ENCODE measurements around the gene MSRB3. TPM values are rescaled to one million over a fixed set of nuclear protein-coding genes. Genes with fewer than 3 reads are reported as not detected.
A peak's percentile ranks its signal among the peaks of the same experiment; 100 is the strongest.

The MSRB3 gene
- total and polyA plus RNA-seq, 4 donors, result 9.9 to 24.0 (median 15.3) TPM

DNA sequence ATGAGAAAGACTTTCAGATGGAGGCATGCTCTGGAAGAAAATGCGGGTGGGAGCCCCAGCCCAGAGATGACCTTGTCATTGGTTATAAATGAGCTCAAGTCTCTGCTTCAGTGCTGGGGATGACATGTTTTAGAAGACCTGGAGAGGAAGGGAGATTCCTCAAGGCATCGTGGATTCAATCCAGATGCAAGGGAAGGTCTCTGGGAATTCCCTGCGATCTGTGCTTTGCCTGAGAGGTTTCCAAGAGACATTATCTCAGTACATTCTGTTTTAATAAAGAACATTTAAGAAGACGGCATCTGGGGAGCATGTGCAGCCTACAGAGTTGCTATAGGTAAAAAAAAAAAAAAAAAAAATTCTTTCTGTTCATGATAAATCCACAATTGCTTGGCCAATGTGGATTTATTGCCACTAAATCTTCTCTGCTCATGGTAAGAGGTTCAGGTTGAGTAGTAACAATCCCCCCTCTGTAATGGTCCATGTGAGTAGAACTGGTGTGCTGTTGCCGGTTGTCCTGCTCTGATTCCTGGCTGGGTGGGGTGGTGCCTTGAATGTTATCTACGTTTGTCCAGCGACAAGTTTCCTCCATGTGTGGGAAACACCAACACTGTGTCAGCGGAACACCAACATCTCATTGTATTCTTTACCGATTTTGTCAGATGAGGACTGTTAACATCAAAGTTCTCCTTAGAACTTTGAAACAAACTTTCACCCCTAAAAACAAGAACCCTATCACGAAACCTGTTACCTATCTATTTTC lies 230.0 kb downstream of the MSRB3 start:
- Histone ChIP-seq H3K36me3 (ENCODE audit: control insufficient read depth, insufficient read depth, low read length) (no peaks in the 10 kb centered on the region), H3K27ac (ENCODE audit: low read depth, low read length) (no peak overlapping the region), H3K9me3 (ENCODE audit: control insufficient read depth, insufficient read depth, low read length) (no peaks in the 10 kb centered on the region), H3K4me3 (ENCODE audit: low read depth, low read length) (no peak overlapping the region), H3K27me3 (ENCODE audit: control insufficient read depth, insufficient read depth, low read length) (peaks cover 5% of the 10 kb centered on the region), H3K4me1 (ENCODE audit: control insufficient read depth, insufficient read depth, low read length) (peaks cover 32% of the 10 kb centered on the region)
- WGBS (ENCODE audit: insufficient coverage), result 96% methylated on average over 5 of the region's 10 CpGs
- DNase-seq (ENCODE audit: low read depth in 4 of 6, low spot score in 6 of 6), result no peak

DNA sequence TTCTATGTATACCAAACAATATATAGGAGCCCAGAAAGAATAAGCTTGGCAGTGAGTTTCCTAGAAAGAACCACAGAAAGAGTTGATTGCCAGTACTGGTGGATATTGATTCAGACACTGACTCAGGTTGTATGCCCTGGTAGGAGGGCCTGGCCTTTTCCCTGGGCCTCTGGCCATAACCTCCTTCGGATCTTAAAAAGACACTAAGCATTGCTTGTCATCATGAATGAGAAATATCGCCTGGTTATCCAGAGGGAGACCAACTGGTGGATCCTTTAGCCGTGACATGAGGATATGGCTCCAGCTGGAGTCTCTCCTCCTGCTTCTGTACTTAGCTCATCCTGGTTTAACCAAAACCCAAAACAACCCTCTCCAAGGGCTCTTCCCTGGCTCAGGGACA lies 231.5 kb downstream of the MSRB3 start:
- 38% methylated on average over 3 of the region's 3 CpGs for WGBS (ENCODE audit: insufficient coverage)
- H3K9me3 ChIP-seq (ENCODE audit: control insufficient read depth, insufficient read depth, low read length), result no peaks in the 10 kb centered on the region
- no peak for DNase-seq (ENCODE audit: low read depth in 4 of 6, low spot score in 6 of 6)
- H3K4me3 ChIP-seq (ENCODE audit: low read depth, low read length), result no peak overlapping the region
- peaks cover 5% of the 10 kb centered on the region for H3K27me3 ChIP-seq (ENCODE audit: control insufficient read depth, insufficient read depth, low read length)
- peaks cover 32% of the 10 kb centered on the region for H3K4me1 ChIP-seq (ENCODE audit: control insufficient read depth, insufficient read depth, low read length)
- H3K36me3 ChIP-seq (ENCODE audit: control insufficient read depth, insufficient read depth, low read length), result no peaks in the 10 kb centered on the region
- H3K27ac ChIP-seq (ENCODE audit: low read depth, low read length), result no peak overlapping the region

DNA sequence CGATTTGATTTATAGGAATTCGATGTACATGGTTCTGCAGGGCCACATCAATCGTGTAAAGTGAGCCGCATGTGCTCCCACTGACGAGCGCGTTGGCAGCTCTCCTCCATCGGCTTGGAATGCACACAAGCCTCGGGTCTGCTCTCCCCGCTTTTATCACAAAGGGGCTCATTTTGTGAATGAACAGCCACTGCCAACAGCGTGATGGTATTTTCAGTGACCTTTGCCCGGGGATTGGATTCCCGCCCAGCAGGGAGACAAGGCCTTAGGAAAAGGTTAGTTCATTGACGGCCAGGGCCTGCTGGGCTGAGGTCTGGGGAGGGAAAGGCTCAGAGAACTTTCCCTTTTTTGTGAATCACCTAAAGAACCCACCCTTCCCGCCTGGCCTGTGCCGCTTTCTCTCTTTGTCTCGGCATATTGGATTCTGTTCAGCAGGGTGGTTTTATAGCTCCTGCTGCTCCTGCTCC lies 232.1 kb downstream of the MSRB3 start:
- Histone ChIP-seq H3K4me1 (ENCODE audit: control insufficient read depth, insufficient read depth, low read length) (peaks cover 28% of the 10 kb centered on the region), H3K36me3 (ENCODE audit: control insufficient read depth, insufficient read depth, low read length) (no peaks in the 10 kb centered on the region), H3K27ac (ENCODE audit: low read depth, low read length) (peak overlapping the region; percentile 68), H3K27me3 (ENCODE audit: control insufficient read depth, insufficient read depth, low read length) (peaks cover 3% of the 10 kb centered on the region), H3K9me3 (ENCODE audit: control insufficient read depth, insufficient read depth, low read length) (no peaks in the 10 kb centered on the region), H3K4me3 (ENCODE audit: low read depth, low read length) (no peak overlapping the region)
- peak; percentile 73 to 96 (median 83) for DNase-seq (ENCODE audit: low read depth in 4 of 6, low spot score in 6 of 6)
- 7% methylated on average over 11 of the region's 17 CpGs for WGBS (ENCODE audit: insufficient coverage)

DNA sequence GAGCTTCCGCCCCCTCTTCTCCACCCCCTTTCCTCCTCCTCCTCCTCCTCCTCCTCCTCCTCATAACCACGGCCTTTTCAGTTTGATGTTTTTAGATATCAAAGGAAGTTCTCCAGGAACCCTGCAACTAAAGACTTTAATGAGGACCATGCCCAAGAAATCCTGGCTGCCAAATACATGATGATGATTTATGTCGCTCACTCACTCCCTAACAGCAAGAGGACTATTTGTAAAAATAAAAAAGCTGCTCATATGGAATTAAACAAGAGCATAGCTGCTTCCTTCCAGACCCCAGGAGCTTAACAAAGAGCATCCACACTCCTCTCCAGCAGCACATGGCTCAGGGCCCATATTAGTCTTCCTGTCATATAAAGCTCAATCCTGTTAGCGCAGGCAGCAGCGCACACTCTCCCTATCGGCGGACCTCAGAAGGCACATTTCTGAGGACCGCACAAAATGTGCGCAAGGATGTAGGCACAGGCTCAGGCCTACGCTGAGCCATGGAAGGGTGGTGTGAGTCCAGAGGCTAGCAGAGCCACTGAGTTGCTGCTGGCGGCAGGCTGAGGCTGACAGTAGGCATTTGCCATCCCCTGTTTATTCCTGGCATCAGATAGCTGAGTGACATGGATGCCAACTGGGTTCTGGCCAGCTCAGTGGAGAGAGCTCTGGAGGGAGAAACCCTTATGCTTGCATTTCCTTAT lies 232.8 kb downstream of the MSRB3 start:
- Histone ChIP-seq H3K36me3 (ENCODE audit: control insufficient read depth, insufficient read depth, low read length) (no peaks in the 10 kb centered on the region), H3K4me1 (ENCODE audit: control insufficient read depth, insufficient read depth, low read length) (peaks cover 25% of the 10 kb centered on the region), H3K9me3 (ENCODE audit: control insufficient read depth, insufficient read depth, low read length) (no peaks in the 10 kb centered on the region), H3K4me3 (ENCODE audit: low read depth, low read length) (no peak overlapping the region), H3K27me3 (ENCODE audit: control insufficient read depth, insufficient read depth, low read length) (peaks cover 3% of the 10 kb centered on the region), H3K27ac (ENCODE audit: low read depth, low read length) (peak overlapping the region; percentile 68)
- 36% methylated on average over 8 of the region's 11 CpGs for WGBS (ENCODE audit: insufficient coverage)
- peak; percentile 65 to 98 (median 80) for DNase-seq (ENCODE audit: low read depth in 4 of 6, low spot score in 6 of 6)

DNA sequence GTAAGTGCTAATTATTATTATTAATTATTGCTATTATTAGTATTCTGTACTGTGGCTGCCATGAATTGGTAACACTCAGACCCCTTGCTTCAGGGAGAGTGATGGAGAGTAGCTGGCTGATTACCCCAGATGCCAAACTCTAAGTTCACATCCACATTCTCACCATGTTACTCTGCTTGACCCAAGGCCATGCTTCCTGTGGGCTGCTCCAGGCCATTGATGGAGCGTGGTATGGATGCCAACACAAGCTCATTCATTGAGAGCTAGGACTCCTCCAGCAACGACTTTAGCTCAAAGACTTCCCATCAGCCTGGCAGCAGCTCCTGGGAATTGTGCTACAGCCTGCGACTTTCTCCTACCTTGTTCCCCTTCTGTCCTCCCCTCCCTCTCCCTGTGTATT lies 233.4 kb downstream of the MSRB3 start:
- Histone ChIP-seq H3K27ac (ENCODE audit: low read depth, low read length) (peak overlapping the region; percentile 68), H3K9me3 (ENCODE audit: control insufficient read depth, insufficient read depth, low read length) (no peaks in the 10 kb centered on the region), H3K4me1 (ENCODE audit: control insufficient read depth, insufficient read depth, low read length) (peaks cover 25% of the 10 kb centered on the region), H3K36me3 (ENCODE audit: control insufficient read depth, insufficient read depth, low read length) (no peaks in the 10 kb centered on the region), H3K27me3 (ENCODE audit: control insufficient read depth, insufficient read depth, low read length) (peaks cover 3% of the 10 kb centered on the region), H3K4me3 (ENCODE audit: low read depth, low read length) (no peak overlapping the region)
- 31% methylated on average over 3 of the region's 3 CpGs for WGBS (ENCODE audit: insufficient coverage)
- DNase-seq (ENCODE audit: low read depth in 4 of 6, low spot score in 6 of 6), result peak in 2 of 6 donors; percentile 58 to 71

Other genes with a start within 250 kb of the MSRB3 start
- 10 to 100 TPM in 1 of 2 donors, 1 to 10 TPM in 1; 7.0 to 23.9 TPM for gene WIF1, start 157.4 kb upstream of the MSRB3 start, total RNA-seq
- 1 to 10 TPM; 3.5 to 4.8 TPM for gene WIF1, start 157.4 kb upstream of the MSRB3 start, polyA plus RNA-seq (ENCODE audit: insufficient read length in 2 of 2)
- 10 to 100 TPM; 34.4 to 53.4 TPM for gene LEMD3, start 109.1 kb upstream of the MSRB3 start, total RNA-seq
- gene LEMD3, start 109.1 kb upstream of the MSRB3 start, polyA plus RNA-seq (ENCODE audit: insufficient read length in 2 of 2), result 10 to 100 TPM; 29.0 to 34.6 TPM